NCI-H1436 treated with DMSO at 0.1 percent for 48 hours (cell line): Measurements from ENCODE around the gene MSRB1.
"Not testable (repeated sequence)": the region's sequence is repeated elsewhere in the genome, so short reads cannot be mapped to it uniquely, and the experiment has no call there.

Experiments used
- DNase-seq: peaks from one replicate; lab custom pipeline; 2025; lab: John Stamatoyannopoulos, UW

Gene MSRB1

DNA sequence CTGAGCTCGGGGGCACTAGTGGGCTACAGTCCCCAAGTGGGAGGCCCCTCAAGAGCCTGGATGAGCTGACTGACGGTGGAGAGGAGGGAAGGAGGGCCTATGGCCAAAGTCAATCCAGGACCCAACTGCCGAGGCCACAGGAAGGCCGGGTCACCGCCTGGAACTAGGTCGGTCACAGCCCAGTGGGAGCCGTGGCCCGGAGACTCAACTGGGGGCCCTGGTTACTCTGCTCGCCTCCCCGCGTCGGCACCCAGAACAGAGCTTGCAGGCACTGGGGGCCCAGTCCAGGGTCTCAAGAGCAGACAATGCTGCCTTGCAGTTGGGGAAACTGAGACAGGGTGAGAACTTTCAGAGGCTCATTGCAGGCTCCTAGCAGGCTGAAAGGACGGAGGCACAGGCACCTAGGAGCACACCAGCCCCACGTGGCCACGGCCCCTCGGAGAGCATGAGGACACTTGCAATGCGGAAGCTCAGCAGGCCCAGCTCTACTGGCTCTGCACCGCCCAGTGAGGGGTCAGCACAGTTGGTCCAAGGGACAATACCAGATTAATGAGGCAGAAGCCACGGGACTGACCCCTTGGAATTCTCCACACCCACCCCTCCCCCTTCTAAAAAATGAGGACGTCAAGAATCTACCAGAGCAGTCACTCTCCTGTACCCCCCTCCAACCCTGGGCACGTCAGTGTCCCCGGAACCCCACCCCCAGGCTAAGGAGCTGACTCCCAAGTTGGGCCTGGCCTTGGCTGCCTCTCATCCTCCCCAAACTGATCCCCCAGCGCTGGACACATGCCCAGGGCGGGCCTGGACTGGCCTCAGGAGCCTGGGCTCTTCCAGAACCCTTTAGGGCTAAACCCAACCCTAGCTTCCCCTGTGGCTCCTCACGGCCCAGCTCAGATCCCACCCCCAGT, 27.0 kb downstream of the MSRB1 start:
- DNase-seq: no peak

DNA sequence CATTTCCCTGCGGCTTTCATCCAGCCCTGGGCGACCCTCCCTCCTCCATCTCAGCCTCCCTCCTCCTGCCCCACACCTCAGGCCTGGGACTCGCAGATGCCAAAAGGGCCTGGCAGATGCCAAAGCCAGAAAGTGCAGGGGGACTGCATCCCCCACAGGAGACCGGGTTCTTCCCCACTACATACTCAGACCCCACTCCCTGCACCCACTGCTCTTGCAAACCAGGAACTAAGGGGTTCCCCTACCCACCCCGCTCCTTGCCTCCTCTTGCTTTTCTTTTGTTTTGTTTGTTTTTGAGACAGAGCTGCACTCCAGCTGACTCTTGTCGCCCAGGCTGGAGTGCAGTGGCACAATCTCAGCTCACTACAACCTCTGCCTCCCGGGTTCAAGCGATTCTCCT, 28.0 kb downstream of the MSRB1 start:
- DNase-seq: no peak

DNA sequence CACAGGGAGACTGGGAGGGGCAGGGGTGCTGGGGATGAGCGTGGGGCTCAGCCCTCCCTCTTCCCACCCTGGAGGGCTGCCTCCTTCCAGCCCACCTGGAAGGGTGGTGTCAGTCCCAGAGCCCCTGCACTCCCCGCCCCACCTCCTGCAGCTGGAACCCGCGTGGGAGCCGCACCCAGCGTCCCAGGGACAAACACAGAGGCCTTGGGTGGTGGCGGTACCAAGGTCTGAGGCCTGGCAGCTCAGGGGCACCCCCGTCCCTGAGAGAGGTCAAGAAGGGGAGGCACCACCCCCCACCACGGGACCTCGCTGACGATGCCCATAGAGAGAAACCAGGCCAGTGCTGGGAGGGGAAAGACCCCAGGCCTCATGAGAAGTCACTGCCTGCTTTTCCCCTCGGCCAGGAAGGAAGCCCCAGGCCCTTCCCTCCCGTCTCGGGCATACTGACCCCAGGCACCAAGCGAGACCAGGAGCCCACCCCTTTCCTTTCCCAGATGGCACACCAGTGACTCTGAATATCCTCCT, 28.9 kb downstream of the MSRB1 start:
- DNase-seq: no peak

DNA sequence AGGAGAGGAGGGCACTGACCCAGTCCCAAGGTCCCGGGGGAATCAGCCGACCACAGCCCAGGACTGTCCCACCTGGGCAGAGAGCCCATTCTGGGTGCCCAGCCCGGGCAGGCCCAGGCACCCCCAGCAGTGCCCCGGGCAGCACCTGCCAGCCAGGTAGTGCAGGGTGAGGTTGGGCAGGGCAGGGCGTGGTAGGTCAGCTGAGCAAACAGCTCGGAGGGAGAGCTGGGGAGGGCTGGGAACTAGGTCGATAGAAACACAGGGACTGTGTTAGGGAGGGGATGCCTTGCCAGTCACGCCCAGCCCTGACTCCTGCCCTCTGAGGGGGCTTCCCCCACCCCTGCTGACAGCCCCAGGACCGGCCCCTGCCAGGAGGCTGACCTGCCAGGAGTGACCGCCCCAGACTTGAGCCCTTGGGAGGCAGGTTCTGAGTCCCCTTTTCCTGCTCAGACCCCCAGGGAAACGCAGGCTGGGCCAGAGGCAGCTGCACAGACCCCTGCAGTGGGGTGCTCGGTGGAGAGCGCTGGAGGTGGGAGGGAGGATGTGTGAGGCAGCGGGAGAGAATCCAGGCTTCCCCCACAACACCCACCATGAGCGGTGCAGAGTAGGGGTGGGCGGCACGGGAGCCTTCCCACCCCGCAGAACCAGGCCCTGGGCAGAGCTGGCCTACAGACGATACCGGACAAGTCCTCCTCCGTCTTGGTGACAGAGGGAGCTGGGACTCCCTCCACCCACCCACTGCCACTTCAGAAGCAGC, 29.5 kb downstream of the MSRB1 start:
- DNase-seq: no peak

DNA sequence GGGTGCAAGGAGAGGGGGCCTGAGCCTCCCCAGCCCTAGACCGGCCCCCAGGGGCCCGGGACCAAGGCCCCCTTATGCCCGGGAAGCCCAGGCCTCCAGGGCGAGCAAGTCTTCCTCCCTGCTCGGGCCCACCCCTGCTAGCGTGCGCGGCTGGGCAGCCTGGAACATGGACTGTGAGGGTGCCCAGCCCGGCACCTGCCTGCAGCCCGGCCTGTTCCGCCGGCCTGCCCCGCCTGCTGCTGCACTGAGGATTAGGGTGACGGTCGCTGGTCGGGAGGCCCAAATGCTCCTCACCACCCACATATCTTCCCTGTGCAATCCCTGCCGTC, 30.8 kb downstream of the MSRB1 start:
- no peak for DNase-seq

DNA sequence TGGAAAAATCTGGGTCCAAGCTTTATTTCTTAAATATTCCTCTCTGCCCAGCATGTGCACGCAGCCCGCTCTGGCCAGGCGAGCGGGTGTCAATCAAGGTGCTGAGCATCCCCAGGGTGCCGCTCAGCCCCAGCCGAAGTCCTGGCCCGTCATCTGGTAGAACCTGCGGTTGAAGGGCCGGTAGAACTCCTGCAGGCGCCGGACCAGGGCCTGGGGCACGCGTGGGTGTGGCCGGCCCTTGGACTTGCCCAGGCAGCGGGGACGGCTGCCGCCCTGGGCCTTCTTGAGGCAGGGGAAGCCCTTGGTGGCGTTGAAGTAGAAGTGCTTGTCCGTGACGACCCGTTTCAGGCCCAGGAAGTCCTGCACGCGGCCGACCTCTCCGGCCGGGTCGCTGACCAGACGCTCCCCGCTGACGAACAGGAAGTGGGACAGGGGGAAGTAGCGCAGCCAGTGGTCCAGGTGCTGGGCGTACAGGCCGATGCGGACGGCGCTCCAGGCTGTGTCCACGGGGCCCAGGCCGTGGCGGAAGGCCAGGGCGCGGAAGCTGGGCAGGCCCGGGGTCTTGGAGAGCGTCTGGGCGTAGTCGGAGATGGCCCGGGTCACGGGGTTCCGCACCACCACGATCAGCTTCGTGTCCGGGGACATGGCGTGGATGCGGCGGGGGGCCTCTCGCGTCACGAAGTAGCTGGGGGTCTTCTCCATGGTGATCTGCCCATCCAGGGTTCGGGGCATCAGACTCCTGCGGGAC, 31.4 kb downstream of the MSRB1 start:
- no peak for DNase-seq

DNA sequence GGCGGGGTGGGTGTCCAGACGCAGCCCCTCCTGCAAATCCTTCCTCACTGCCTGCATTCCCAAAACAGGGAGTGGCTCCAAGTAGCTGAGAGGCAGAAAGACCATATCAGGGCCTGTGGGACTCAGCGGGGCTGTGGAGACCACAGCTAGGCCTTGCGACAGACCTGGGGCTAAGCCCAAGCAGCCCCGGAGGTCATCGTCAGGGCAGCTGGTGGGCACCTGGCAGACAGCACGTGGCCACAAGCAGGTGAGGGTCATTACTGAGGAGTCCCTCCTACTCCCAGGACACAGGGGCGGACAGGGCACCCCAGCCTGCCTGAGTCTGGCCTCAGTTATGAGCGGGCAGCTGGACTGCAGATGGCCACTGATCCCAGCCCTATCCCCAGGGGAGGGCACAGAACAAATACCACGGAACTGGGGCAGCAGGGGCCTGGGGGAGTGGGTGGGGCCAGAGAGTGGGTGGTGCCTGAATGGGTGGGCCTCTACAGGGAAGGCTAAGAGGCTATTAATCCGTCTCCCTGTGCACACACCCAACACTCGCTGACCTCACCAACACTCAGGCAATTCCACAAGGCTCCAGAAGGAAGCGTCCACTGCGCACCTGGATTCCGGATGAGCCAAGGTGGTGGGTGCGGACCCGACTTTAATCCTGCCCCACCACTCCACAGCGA, 33.3 kb downstream of the MSRB1 start:
- no peak for DNase-seq

DNA sequence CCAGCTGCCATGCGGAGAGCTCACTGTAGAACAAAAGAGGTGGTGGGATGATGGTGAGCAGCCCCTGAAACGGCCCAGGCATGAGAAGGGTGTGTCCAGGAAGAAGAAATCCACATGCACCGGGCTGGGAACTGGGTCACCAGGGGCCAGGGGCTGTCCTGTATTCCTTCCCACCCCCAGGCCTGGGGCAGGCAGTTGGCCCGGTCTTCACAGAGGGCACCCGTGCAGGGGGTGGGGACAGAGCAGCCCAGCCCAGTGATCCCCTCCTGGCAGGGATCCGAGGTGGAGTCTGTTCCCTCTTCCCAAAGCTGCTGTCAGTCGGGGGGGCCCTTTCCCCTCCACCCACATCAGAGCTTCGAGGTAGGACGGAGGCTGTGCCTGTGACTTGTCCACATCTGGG, 34.0 kb downstream of the MSRB1 start:
- no peak for DNase-seq

DNA sequence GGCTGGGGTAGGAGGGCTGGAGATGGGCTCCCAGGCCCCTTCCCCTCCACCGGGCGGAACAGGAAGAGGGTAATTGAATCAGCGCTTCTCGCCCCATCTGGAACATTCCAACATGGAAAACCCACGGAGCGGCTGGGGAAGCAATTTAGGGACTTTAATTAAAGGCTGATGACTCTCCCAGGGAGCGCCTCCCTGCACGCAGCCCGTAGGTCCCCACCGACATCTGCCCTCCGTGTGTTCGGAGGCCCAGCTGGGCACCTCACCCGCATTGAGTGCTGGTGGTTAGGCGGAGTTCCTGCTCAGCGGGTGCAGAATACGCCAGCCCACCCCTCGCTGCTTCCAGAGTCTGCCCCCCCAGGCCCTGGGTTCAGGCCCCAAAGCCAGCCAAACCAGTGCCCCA, 34.8 kb downstream of the MSRB1 start:
- no peak for DNase-seq

DNA sequence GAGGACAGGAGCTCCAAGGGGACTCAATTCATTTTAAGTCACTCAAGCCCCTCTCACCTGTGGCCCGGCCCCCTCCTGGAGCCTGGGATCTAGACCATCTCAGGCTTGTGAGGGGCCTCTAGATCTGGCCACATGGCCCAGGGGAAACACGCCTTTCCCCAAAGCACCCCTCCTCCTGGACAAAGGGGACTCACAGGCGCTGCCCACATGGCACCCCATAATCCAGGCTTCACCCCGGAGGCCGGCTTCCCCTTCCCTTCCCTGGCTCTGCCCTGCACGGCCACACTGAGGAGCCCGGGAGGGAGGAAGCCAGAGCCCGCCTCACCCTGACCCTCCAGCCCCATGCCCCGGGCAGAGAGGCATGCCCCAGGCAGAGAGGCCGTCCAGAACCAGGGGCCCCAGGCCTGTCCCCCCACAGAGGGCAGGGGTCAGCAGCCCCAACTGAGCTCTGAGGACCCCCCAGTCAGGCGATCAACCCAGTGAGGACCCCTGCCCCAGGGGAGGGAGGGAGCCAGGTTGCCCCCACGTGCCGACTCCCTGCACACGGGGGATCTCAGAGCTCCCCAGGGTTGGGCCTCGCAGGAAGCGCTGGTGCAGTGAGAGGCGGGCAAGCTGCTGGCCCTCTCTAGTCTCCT, 35.7 kb downstream of the MSRB1 start:
- DNase-seq: no peak

DNA sequence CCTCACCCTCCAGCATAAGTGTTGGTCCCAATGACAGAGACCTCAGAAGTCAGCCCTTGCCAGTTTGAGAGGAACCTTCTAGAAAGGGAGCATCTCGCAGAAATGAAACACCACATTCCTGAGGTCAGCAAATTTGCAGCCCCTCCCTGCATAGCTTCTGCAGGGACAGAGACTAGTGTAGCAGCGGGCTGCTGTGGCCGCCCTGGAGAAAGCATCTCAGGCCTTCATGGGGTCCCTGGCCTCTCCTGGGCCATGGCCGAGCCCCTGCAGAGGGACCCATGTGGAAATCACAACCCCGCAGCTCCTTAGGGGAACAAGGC, 36.2 kb downstream of the MSRB1 start:
- DNase-seq: no peak

DNA sequence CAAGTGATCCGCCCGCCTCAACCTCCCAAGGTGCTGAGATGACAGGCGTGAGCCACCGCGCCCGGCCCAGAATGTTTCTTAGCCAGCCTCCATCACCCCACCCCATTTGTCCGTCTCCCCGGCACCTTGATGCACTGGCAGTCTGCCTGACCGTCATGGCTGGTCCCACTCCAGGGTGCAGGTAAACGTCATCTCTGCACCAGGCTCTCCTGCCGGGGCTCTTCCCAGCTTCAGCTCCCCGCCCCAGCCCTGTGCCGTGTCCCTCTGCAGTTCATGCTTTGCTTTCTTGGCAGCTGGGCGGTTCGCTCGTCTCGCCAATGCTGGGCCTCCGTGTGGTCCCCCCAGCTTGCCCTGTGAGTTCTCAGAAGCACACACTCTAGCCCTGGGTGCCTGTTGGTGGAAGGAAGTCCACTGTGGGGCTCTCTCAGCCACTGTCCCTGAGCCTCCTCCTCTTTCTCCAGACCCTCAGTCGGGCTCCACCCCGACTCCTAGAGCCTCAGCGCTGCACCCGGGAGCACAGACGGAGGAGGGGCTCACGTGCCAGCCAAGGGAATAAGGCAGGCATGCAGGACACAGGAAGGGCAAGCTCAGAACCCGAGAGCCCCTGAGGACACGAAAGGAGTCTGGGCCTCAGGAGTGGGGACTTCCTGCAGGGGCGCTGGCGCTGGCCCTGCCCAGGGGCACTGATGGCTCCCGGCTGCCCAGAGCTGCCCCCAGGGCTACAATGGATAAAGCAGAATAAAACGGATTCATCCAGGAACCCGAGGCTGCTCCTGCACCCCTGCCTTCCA, 36.7 kb downstream of the MSRB1 start:
- DNase-seq: no peak

DNA sequence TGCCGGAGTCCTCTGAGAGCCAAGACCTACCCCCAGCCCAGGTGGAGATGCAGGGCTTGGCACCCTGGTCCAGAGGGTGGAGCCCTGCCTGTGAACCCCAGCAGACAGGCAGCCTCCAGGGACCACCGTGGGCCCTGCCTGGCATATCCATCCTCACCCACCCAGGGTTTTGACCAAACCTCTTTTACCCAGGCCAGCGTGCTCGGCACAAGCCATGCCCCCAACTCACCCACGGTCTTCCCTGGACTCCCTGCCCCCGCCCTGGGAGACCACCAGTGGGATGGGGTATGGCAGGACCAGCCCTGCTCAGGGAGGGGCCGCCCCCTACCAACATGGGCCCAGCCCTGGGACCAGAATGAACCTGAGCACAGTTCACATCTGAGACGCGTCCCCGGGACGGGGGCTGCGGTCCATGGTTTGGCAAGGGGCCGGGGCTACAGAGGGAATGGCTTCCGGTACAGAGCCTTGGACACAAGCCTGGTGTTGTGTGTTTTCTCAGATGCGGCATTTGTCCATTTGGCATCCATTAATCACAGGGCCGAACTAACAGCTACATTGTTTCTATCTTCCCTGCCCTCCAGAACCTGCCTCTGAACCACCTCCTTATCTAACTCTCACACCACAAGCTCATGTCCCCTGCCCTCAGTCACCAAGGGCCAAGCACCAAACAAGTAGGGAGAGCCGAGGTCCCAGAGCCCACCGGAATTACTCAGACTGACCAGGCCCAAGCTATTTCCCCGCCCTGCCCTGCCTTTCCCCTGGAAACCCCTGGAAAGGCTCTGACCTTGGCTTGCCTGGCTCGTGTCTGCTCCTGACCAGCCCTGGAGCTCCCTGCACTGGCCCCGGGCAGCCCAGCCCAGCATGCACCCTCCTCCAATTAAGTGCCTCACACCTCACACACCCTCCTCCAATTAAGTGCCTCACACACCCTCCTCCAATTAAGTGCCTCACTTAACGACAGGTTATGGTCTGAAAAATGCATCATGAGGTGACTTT, 38.9 kb downstream of the MSRB1 start:
- DNase-seq: no peak

DNA sequence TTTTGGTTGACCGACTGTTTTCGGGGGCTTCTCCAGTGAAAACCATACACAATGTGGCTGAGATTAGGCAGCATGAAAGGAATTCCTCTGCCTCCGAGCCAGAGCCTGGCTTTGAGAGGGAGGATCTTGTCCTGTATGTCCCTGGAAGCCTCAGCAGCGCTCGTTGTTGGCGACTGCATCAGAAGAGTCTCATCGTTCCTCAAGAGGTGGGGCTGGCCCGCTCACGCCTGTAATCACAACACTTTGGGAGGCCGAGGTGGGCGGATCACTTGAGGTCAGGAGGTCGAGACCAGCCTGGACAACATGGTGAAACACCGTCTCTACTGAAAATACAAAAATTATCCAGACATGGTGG, 39.8 kb downstream of the MSRB1 start:
- DNase-seq: no peak

DNA sequence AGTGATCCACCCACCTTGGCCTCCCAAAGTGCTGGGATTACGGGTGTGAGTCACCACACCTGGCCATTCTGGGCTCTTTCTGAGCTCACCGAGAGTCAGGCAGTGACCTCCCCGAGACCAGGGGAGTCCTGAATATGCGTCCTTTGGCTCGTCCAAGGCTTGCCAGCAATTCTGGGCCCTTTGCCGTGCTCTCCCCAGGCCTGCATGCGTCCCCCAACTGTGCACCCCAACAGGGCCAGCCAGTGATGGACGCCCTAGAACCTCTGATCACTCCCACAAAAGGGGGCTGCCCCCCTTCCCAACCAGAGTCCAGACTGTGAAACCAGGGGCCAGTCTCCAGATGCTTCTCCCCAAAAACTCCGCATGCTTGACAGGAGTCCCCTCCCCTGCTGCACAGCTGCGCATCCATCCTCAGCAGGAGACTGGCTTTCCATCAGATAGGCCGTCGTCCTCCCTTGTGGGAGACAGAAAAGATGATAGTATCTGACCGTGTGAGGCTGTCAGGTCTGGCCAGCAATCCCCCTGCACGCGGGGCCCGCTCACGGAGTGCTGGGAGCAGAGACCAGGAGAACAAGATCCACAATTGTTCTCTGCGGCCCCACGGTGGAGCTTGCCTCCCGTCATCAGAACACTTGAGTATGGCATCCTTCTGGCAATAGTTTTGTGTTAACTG, 40.3 kb downstream of the MSRB1 start:
- no peak for DNase-seq

DNA sequence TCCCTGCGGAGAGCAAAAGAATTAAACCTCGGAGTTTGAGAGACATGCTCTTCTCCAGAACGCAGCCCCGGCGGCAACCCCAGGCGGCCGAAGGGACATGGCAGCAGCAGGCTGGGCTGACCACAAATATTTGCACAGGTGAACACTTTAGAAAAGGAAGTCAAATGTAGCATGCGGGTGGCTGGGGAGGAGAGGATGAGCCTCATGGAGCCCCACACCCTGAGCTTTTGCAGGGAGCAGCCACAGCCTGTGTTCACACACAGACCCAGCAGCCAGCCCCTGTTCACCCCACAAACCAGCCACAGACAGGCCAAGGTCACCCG, 42.6 kb downstream of the MSRB1 start:
- DNase-seq: no peak

DNA sequence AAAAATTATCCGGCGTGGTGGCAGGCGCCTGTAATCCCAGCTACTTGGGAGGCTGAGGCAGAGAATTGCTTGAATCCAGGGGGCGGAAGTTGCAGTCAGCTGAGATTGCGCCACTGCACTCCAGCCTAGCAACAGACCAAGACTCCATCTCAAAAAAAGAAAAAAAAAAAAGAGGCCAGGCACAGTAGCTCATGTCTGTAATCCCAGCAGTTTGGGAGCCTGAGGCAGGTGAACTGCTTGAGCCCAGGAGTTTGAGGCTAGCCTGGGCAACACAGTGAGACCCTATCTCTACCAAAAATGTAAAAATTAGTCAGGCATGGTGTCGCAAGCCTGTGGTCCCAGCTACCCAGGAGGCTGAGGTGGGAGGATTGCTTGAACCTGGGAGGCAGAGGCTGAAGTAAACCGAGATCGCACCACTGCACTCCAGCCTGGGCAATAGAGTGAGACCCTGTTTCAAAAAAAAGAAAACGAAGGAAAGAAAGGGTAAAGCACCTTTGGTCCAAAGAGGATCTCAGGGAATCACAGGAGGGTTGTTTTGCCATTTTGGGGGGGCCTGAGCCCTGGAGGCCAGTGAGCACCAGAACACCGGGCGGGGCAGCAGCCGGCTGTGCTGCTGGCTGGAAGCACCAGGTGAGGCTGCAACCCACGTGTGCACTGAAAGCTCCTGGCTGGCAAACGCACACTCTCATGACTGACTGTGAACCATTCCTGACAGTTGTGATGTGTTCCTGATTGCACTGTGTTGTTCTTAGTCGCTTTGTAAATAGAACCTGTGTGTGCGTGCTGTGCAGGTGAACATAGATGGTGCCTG, 43.2 kb downstream of the MSRB1 start:
- no peak for DNase-seq

DNA sequence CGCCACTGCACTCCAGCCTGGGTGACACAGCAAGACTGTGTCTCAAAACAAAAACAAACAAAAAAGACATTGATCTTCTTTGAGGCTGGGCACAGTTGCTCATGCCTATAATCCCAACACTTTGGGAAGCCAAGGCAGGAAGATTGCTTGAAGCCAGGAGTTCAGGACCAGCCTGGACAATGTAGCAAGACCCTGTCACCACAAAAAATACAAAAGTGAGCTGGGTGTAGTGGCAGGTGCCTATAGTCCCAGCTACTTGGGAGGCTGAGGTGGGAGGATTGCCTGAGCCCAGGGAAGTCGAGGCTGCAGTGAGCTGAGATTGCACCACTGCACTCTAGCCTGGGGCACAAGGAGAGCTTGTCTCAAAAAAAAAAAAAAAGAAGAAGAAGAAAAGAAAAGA, 45.3 kb downstream of the MSRB1 start:
- DNase-seq: not testable (repeated sequence)
